HepG2 (cell line): Measurements from ENCODE around the gene PLIN4. TPM values are rescaled to one million over a fixed set of nuclear protein-coding genes. Genes with fewer than 3 reads are reported as not detected.

Experiments used
- ATAC-seq: fragments of 200-7000 bp; cut with Tn5 transposase; 3 replicates; pipeline ENCODE4 v1.9.1; 2020; ENCODE audit warnings: mild to moderate bottlenecking, moderate library complexity
- BruUV-seq: library from RNA; stranded (reverse); fragments of 400-500 nt; replicated peaks from 2 replicates; lab custom pipeline; 2021; lab: Mats Ljungman, UMichigan
- CTCF ChIA-PET: fragments of 300-600 bp; formaldehyde crosslinking; extraction: SDS; loops from one replicate; lab custom pipeline; 2021; ENCODE audit warnings: low total read pairs, inconsistent platforms, low intra/inter-chr PET ratio; lab: Yijun Ruan, JAX
- POLR2A ChIA-PET: fragments of 350-600 bp; sonication (Branson Sonifier 250); formaldehyde crosslinking; loops from one replicate; lab custom pipeline; 2020; ENCODE audit warnings: antibody characterized with exemption, inconsistent platforms; lab: Yijun Ruan, JAX
- DNase-seq: peaks from one replicate; pipeline ENCODE4 v3.0.0-alpha.2; 2015; ENCODE audit warnings: low spot score
- FAIRE-seq: peaks from 3 replicates; lab custom pipeline; 2011; peaks lifted over from hg19 to GRCh38; lab: Jason Lieb, UNC
- H2AFZ ChIP-seq: one replicate; pipeline ENCODE4 v1.6.1; 2011; ENCODE audit warnings: low read length, inconsistent platforms
- H3K27ac ChIP-seq: fragments of 300-600 bp; 3 replicates; pipeline ENCODE4 v1.8.0; 2011; ENCODE audit warnings: mixed run types, mild to moderate bottlenecking, mixed read lengths, low read length, inconsistent platforms; ENCODE audit not compliant: insufficient read depth; ENCODE audit errors: extremely low read length
- H3K27me3 ChIP-seq, 2 experiments: fragments of 200-600 bp in 1 of 2; 2 replicates in 1 of 2; 3 replicates in 1 of 2; pipeline versions ENCODE4 v1.6.0 to v1.8.0; 2011; ENCODE audit warnings: low read length in 2 of 2, mild to moderate bottlenecking in 2 of 2, moderate library complexity in 2 of 2, inconsistent platforms in 1 of 2; ENCODE audit not compliant: insufficient read depth in 2 of 2, control insufficient read depth in 1 of 2
- H3K36me3 ChIP-seq, 2 experiments: fragments of 200-600 bp in 1 of 2; replicated peaks in 1 of 2; 2 replicates in 1 of 2; 3 replicates in 1 of 2; pipeline versions ENCODE4 v1.5.1 to v1.8.0; 2011; ENCODE audit warnings: low read length in 2 of 2, inconsistent platforms in 1 of 2; ENCODE audit not compliant: insufficient read depth in 2 of 2, control insufficient read depth in 1 of 2
- H3K4me1 ChIP-seq: 2 replicates; pipeline ENCODE4 v1.5.1; 2012; ENCODE audit warnings: low read length, inconsistent platforms; ENCODE audit not compliant: insufficient read depth
- H3K4me2 ChIP-seq: 2 replicates; pipeline ENCODE4 v1.6.0; 2011; ENCODE audit warnings: low read depth, low read length, inconsistent platforms
- H3K4me3 ChIP-seq, 3 experiments: fragments of 200-600 bp in 1 of 3; sonication (generic), shearing (Covaris generic) in 1 of 3; replicated peaks in 1 of 3; 2 replicates each; pipeline ENCODE4 v1.5.1; 2011 to 2016; ENCODE audit warnings: low read length in 3 of 3, inconsistent platforms in 2 of 3, low read depth in 2 of 3, mild to moderate bottlenecking in 2 of 3, control low read depth in 1 of 3, mixed read lengths in 1 of 3; ENCODE audit not compliant: insufficient read depth in 1 of 3
- H3K79me2 ChIP-seq: one replicate; pipeline ENCODE4 v1.6.1; 2011; ENCODE audit warnings: low read length, inconsistent platforms; ENCODE audit not compliant: insufficient read depth
- H3K9ac ChIP-seq: 2 replicates; pipeline ENCODE4 v1.6.0; 2011; ENCODE audit warnings: mild to moderate bottlenecking, low read depth, low read length, inconsistent platforms; ENCODE audit not compliant: insufficient read depth
- H3K9me3 ChIP-seq: 2 replicates; pipeline ENCODE4 v1.5.1; 2012; ENCODE audit warnings: mild to moderate bottlenecking, low read length
- H4K20me1 ChIP-seq: 2 replicates; pipeline ENCODE4 v1.6.0; 2011; ENCODE audit warnings: inconsistent platforms, mild to moderate bottlenecking, low read length, moderate library complexity; ENCODE audit not compliant: insufficient read depth
- NFIC ChIP-seq: IDR thresholded peaks from 2 replicates; pipeline ENCODE4 v1.6.1; 2012; ENCODE audit warnings: mild to moderate bottlenecking, low read length, inconsistent platforms
- PCBP1 ChIP-seq: fragments of 200-400 bp; formaldehyde crosslinking; IDR thresholded peaks from 2 replicates; pipeline ENCODE4 v1.6.1; 2017; ENCODE audit warnings: mild to moderate bottlenecking, low read depth, low read length, borderline replicate concordance
- ZNF709 ChIP-seq: sonication (generic); formaldehyde crosslinking; IDR thresholded peaks from 2 replicates; pipeline ENCODE4 v1.5.0; 2020; ENCODE audit warnings: mild to moderate bottlenecking, missing genetic modification reagents
- ZSCAN25 ChIP-seq: sonication (generic); formaldehyde crosslinking; IDR thresholded peaks from 2 replicates; pipeline ENCODE4 v1.8.0; 2022; ENCODE audit warnings: mild to moderate bottlenecking, missing genetic modification reagents
- WGBS: methylation state at CpG from one replicate; pipeline ENCODE4 v1.1.6; 2017; ENCODE audit warnings: low lambda C conversion rate; 5-methylcytosine and 5-hydroxymethylcytosine counted together
- in situ Hi-C: cut with HindIII; loops from 2 replicates; pipeline ENCODE4 v1.10.0; 2017; ENCODE audit warnings: low pct_unique_long_range_greater_than_20kb; ENCODE audit not compliant: extremely low pct_ligation_motif_present
- intact Hi-C: fragments of 100-400 bp; cut with micrococcal nuclease; formaldehyde crosslinking; loops from one replicate; pipeline ENCODE4 v1.10.0; 2022; ENCODE audit not compliant: unreplicated experiment
- polyA plus RNA-seq, 8 experiments: library from polyadenylated mRNA; depleted of rRNA in 3 of 8; stranded (reverse) in 7 of 8; unstranded in 1 of 8; fragments of >200 nt; fragmentation: Illumina TruSeq in 4 of 8; extraction: Trizol in 4 of 8; gene quantifications; 2 replicates each; pipeline versions ENCODE4 v1.2.1 to v1.2.3, GENCODE V29; 2011 to 2016; ENCODE audit warnings: low read depth in 4 of 8, missing spikeins in 1 of 8, mixed read lengths in 1 of 8; ENCODE audit not compliant: insufficient read depth in 1 of 8
- total RNA-seq, 5 experiments: library from RNA; depleted of rRNA; stranded (reverse); fragments of >200 nt; fragmentation: Illumina TruSeq; extraction: Trizol; gene quantifications; 2 replicates each; pipeline ENCODE4 v1.2.3, GENCODE V29; 2016; ENCODE audit warnings: low read depth in 1 of 5
- TF ChIP-seq, protein P1 (sequence below): sonication (generic); formaldehyde crosslinking; conservative IDR thresholded peaks from 2 replicates; pipeline ENCODE4 v1.4.0; 2020; ENCODE audit warnings: missing genetic modification reagents
- TF ChIP-seq, protein P2 (sequence below): sonication (generic); formaldehyde crosslinking; IDR thresholded peaks from 2 replicates; pipeline ENCODE4 v1.5.1; 2020; ENCODE audit warnings: mild to moderate bottlenecking, missing genetic modification reagents, moderate library complexity
- TF ChIP-seq, protein P3 (sequence below), 2 experiments: sonication (generic) in 1 of 2; formaldehyde crosslinking in 1 of 2; IDR thresholded peaks; 2 replicates each; pipeline versions ENCODE4 v1.4.0 to v1.6.1; 2016 to 2020; ENCODE audit warnings: borderline replicate concordance in 1 of 2, low read depth in 1 of 2, mild to moderate bottlenecking in 1 of 2, missing genetic modification reagents in 1 of 2

The PLIN4 gene
- total and polyA plus RNA-seq, 2 of the 13 experiments (the other 11 are each of a cell fraction or from before 2014, with no cell fraction given) = 1.1 to 1.3 TPM

DNA sequence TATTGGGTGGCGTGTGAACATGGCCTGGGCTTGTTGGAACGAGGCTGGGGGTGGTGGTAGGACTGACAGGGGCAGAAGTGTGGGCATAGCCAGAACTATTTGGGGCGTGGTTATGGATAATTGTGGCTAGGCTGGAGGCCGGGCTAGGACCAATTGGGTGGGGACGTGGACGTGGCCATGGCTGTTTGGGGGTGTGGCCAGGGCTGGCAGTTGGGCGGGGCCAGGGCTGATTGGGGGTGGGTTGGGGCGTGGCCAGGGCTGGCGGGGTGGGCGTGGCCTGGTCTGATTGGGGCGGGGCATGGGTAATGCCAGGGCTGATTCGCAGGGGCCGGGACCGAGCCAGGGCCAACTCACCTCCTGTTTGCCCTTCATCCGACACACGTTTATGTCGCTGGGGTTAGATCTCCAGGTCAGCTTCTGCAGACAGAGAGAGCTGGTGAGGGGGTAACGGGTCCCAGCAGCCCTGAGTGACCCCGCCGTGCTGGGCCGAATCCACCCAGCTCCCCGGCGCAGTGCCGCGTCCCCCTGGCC, 38.4 kb upstream of the PLIN4 start:
- no peak overlapping the region for H3K4me3 ChIP-seq
- CTCF ChIA-PET = no interaction called here
- POLR2A ChIA-PET = no interaction called here
- intact Hi-C loops = no loop called here
- in situ Hi-C loops = no loop called here
- ATAC-seq = peak; percentile 34
- H3K9ac ChIP-seq = no peak overlapping the region
- H3K9me3 ChIP-seq = no peaks in the 10 kb centered on the region
- H4K20me1 ChIP-seq = peaks cover 9% of the 10 kb centered on the region; the same call in 1 of the 2 replicates
- no peak overlapping the region for H2AFZ ChIP-seq
- no peak for FAIRE-seq
- no peaks in the 10 kb centered on the region for H3K27me3 ChIP-seq
- H3K79me2 ChIP-seq = peaks cover 6% of the 10 kb centered on the region
- no peak overlapping the region for H3K4me2 ChIP-seq
- no TSS peak for BruUV-seq
- peaks cover 37 to 58% of the 10 kb centered on the region in 2 experiments for H3K36me3 ChIP-seq
- no peak overlapping the region for H3K27ac ChIP-seq
- TF ChIP-seq ZSCAN25 (CRISPR knock-in tag) (no peak), ZNF709 (CRISPR knock-in tag) (no peak), NFIC (no peak), PCBP1 (0 out of 2 replicates have a peak, but pooled peaks have one; percentile 7)
- TF ChIP-seq, protein P1, sequence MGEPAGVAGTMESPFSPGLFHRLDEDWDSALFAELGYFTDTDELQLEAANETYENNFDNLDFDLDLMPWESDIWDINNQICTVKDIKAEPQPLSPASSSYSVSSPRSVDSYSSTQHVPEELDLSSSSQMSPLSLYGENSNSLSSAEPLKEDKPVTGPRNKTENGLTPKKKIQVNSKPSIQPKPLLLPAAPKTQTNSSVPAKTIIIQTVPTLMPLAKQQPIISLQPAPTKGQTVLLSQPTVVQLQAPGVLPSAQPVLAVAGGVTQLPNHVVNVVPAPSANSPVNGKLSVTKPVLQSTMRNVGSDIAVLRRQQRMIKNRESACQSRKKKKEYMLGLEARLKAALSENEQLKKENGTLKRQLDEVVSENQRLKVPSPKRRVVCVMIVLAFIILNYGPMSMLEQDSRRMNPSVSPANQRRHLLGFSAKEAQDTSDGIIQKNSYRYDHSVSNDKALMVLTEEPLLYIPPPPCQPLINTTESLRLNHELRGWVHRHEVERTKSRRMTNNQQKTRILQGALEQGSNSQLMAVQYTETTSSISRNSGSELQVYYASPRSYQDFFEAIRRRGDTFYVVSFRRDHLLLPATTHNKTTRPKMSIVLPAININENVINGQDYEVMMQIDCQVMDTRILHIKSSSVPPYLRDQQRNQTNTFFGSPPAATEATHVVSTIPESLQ (CRISPR knock-in tag) = no peak
- TF ChIP-seq, protein P2, sequence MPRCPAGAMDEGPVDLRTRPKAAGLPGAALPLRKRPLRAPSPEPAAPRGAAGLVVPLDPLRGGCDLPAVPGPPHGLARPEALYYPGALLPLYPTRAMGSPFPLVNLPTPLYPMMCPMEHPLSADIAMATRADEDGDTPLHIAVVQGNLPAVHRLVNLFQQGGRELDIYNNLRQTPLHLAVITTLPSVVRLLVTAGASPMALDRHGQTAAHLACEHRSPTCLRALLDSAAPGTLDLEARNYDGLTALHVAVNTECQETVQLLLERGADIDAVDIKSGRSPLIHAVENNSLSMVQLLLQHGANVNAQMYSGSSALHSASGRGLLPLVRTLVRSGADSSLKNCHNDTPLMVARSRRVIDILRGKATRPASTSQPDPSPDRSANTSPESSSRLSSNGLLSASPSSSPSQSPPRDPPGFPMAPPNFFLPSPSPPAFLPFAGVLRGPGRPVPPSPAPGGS (CRISPR knock-in tag) = no peak
- TF ChIP-seq, protein P3, sequence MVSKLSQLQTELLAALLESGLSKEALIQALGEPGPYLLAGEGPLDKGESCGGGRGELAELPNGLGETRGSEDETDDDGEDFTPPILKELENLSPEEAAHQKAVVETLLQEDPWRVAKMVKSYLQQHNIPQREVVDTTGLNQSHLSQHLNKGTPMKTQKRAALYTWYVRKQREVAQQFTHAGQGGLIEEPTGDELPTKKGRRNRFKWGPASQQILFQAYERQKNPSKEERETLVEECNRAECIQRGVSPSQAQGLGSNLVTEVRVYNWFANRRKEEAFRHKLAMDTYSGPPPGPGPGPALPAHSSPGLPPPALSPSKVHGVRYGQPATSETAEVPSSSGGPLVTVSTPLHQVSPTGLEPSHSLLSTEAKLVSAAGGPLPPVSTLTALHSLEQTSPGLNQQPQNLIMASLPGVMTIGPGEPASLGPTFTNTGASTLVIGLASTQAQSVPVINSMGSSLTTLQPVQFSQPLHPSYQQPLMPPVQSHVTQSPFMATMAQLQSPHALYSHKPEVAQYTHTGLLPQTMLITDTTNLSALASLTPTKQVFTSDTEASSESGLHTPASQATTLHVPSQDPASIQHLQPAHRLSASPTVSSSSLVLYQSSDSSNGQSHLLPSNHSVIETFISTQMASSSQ (IDR thresholded peaks at IDR 0.05; ENCODE audit: low read depth) = no peak
- TF ChIP-seq, protein P3 (CRISPR knock-in tag; IDR thresholded peaks at IDR 0.05; ENCODE audit: borderline replicate concordance) = no peak
- TF ChIP-seq, all 625 proteins: peak for 1
- 97% methylated on average over 19 of the region's 25 CpGs for WGBS
- no peak for DNase-seq
- no peaks in the 10 kb centered on the region for H3K4me1 ChIP-seq
